ENCODE data around the gene AMN. TPM values are rescaled to one million over a fixed set of nuclear protein-coding genes. Genes with fewer than 3 reads are reported as not detected.

AMN gene
- total and polyA plus RNA-seq, 2 experiments from 2014 or later, result 0.69 to 1.2 TPM

GRCh38 chr14:102898776-102899515 lies 23.5 kb upstream of the AMN start (continued):
- TF ChIP-seq REST (IDR thresholded peaks at IDR 0.05; ENCODE audit: unreplicated experiment) (no peak), ZNF114 (CRISPR knock-in tag; IDR thresholded peaks at IDR 0.05) (no peak), NANOG (IDR thresholded peaks at IDR 0.05; ENCODE audit: borderline replicate concordance) (no peak), JUNB (IDR thresholded peaks at IDR 0.05; ENCODE audit: unreplicated experiment) (no peak), CREB1 (CRISPR knock-in tag; IDR thresholded peaks at IDR 0.05; ENCODE audit: low read depth) (no peak)

- Histone ChIP-seq H3K9me2 (ENCODE audit: insufficient read depth) (no peaks in the 10 kb centered on the region), H3K79me2 (replicated peaks; ENCODE audit: insufficient read depth) (no peaks in the 10 kb centered on the region), H3K4me3 (no peak overlapping the region), H3F3A (replicated peaks; ENCODE audit: low read depth) (0 out of 2 replicates have a peak, but pooled peaks cover 4% of the 10 kb centered on the region), H3K4me2 (no peak overlapping the region), H3K36me3 (ENCODE audit: insufficient read depth) (no peaks in the 10 kb centered on the region), H3K4me1 (ENCODE audit: insufficient read depth) (no peaks in the 10 kb centered on the region), H3K27me3 (ENCODE audit: insufficient read depth) (no peaks in the 10 kb centered on the region), H4K20me1 (replicated peaks; ENCODE audit: insufficient read depth) (no peaks in the 10 kb centered on the region), H2AFZ (no peak overlapping the region), H3K27ac (ENCODE audit: low read depth) (no peak overlapping the region)
- Mint-ChIP-seq H3K36me3 (ENCODE audit: low read depth) (peaks cover 7% of the 10 kb centered on the region), H3K4me1 (peaks cover 4% of the 10 kb centered on the region; the same call in 2 of the 3 replicates), H3K4me3 (no peak overlapping the region), H3K27ac (no peak overlapping the region), H3K27me3 (ENCODE audit: insufficient read depth, low read depth, poor library complexity) (peaks cover 4% of the 10 kb centered on the region), H3K9me3 (0 out of 3 replicates have a peak, but pooled peaks cover 2% of the 10 kb centered on the region)
- no peak for DNase-seq (ENCODE audit: low spot score)
- TF ChIP-seq CTCF (conservative IDR thresholded peaks at IDR 0.05; ENCODE audit: low read depth in 2 of 2) (no peak), STAT1 (IDR thresholded peaks at IDR 0.05; ENCODE audit: unreplicated experiment) (no peak), ZNF462 (CRISPR knock-in tag; IDR thresholded peaks at IDR 0.05) (no peak), NANOG (IDR thresholded peaks at IDR 0.05; ENCODE audit: borderline replicate concordance) (no peak), ZNF114 (CRISPR knock-in tag; IDR thresholded peaks at IDR 0.05) (no peak), EZH2 (IDR thresholded peaks at IDR 0.05; ENCODE audit: low read depth, unreplicated experiment) (no peak), EZH2phosphoT487 (IDR thresholded peaks at IDR 0.05; ENCODE audit: unreplicated experiment) (no peak), POLR2AphosphoS5 (IDR thresholded peaks at IDR 0.05; ENCODE audit: low read depth) (no peak), ZNF331 (CRISPR knock-in tag; IDR thresholded peaks at IDR 0.05; ENCODE audit: low read depth) (no peak), JUNB (IDR thresholded peaks at IDR 0.05; ENCODE audit: unreplicated experiment) (no peak)
- no peak for ATAC-seq
Observed at GRCh38 chr14:102899516-102899900, 23.0 kb upstream of the AMN start.

Data from GM23338 (cell line).